ENCODE results near the gene ZMAT2.
A peak's percentile ranks its signal among the peaks of the same experiment; 100 is the strongest.
"Not testable (repeated sequence)": the region's sequence is repeated elsewhere in the genome, so short reads cannot be mapped to it uniquely, and the experiment has no call there.

The ZMAT2 gene

DNA sequence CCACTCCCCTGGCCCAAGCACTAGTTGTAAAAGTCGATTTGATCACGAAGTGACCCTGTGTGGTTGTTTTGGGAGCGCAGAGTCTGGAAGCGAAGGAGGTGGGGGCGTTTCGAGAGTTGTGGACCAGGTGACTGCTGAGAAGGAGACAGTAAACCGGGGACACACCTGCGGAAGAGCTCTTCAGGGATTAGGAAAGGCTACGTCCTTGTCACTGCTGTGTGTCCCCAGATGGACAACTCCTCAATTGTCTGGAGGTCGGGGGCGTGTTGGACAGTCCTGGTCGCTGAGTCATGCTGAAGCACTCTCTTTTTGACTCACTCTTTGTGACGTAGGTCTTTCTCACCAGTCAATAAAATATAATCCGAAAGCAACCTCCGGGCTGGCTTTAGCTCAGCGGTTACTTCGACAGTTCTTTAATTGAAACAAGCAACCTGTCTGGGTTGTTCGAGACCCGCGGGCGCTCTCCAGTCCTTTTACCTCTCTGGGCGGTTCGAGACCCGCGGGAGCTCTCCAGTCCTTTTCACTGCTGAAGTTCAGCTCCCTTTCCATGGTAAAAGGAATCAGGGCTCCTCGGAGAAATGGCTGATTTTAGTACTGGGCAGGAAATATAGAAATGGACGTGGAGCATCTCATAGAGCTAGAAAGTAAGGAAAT, 10.8 kb downstream of the ZMAT2 start:
- peak; percentile 81 for DNase-seq

DNA sequence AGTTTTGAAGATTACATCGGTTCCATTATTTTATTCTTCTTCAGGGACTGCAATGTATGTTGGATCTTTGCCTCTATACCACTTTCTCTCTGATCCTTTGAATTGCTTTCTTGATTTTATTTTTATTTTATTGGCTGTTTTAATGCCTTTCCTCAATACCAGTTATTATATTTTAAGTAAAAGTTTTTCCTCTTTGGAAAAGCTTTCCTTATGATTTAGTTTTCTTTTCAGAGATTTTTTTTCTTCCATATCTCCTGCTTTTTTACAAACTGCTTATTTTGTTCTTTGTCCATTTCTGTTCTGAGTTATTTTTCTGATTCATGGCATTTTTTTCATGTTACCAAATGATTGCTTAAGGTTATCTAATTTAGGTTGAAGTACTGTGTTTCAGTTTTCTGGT, 11.5 kb downstream of the ZMAT2 start:
- no peak for DNase-seq

DNA sequence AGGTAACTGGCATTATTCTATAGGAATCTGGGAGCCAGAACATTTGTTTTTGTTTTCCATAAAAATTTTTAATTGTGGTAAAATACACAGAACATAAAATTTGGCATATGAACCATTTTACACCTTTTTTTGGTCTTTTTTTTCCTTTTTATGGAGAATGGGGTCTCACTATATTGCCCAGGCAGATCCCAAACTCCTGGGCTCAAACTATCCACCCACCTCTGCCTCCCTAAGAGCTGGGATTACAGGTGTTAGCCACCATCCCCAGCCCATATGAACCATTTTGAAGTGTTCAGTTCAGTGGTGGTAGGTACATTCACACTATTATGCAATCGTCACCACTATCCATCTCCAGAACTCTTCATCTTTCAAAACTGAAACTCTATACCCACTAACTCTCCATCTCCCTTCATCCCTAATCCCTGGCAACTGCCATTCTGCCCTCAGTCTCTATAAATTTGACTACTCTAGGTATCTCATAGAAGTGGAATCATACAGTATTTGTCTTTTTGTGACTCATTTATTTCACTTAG, 13.4 kb downstream of the ZMAT2 start:
- DNase-seq: no peak

DNA sequence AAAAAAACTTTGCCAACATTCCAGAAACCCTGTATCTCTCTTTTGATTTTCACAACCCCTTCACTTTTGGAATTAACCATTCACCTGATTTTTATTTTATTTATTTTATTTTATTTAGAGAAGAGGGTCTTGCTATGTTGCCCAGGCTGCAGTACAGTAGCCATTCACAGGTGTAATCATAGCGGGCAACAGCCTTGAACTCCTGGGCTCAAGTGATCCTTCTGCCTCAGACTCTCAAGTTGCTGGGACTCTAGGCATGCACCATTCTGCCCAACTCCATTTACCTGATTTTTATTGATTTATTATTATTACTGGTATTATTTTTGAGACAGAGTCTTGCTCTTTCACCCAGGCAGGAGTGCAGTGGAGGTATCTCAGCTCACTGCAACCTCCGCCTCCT, 16.0 kb downstream of the ZMAT2 start:
- DNase-seq: not testable (repeated sequence)

DNA sequence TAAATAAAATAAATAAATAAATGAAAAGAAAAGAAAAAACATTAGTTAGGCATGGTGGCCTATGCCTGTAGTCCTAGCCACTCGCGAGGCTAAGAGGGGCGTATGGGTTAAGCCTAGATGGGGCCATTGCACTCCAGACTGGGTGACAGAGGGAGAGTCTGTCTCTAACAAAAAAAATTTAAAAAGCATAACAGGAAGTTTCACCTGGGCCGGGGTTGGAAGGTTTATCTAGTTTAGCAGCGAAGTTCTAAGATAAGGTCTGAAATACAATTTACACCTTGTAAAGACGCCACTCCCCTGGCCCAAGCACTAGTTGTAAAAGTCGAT, 18.0 kb downstream of the ZMAT2 start:
- DNase-seq: no peak

DNA sequence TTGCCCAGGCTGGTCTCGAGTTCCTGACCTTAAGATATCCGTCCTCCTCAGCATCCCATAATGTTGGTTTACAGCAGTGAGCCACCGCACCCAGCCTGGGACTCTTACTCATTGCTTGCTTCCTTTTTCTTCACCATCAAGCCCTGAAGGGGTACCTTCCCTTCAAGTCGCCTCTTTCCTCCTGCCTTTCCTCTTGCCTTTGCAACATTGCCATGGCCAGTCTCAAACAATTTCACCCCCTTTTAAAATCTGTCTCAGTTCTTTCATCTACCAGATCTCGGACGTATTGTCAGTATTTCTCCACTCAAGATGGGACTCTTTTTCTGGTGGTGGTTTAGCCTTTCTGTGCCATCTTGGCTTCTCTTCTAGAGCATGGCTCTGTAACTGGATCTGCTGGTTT, 20.5 kb downstream of the ZMAT2 start:
- not testable (repeated sequence) for DNase-seq

DNA sequence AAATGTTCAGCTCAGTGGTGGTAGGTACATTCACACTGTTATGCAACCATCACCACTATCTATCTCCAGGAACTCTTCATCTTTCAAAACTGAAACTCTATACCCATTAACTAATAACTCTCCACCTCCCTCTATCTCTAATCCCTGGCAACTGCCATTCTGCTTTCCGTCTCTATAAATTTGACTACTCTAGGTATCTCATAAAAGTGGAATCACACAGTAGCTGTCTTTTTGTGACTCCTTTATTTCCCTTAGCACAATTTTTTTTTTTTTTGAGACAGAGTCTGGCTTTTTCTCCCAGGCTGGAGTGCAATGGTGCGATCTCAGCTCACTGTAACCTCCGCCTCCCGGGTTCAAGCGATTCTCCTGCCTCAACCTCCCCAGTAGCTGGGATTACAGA, 21.1 kb downstream of the ZMAT2 start:
- not testable (repeated sequence) for DNase-seq

DNA sequence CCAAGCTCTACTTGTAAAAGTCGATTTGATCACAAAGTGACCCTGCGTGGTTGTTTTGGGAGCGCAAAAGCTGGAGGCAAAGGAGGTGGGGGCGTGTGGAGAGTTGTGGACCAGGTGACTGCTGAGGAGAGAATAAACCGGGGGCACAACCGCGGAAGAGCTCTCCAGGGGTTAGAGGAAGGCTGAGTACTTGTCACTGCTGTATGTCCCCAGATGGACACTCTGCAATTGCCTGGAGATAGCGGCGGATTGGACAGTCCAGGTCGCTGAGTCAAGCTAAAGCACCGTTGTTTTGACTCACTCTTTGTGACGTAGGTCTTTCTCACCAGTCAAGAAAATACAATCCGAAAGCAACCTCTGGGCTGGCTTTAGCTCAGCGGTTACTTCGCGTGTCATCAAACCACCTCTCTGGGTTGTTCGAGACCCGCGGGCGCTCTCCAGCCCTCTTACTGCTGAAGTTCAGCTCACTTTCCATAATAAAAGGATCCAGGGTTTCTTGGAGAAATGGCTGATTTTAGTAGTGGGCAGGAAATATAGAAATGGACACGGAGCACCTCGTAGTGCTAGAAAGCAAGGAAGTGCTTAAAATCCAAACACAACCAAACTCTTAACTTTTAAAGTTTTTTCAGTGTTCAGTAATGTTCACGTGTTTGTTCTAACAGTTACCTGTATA, 25.7 kb downstream of the ZMAT2 start:
- DNase-seq: peak; percentile 39

DNA sequence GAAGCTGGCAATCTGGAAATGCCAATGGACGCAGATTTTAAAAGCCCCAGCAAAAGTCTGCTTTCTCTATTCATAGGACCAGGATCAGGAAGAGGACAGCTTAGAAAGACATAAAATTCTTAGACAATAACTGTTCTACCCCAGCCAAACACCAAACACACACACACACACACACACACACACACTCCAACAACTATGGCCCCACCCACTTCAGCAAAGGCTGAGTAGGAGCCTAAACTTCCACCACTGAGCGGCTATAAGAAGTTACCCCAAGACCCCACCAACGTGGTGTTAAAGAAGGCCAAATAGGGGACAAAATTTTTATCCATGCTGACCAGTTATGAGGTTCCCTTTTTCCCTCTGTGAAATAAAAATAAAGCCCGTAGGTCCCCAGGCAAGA, 32.9 kb downstream of the ZMAT2 start:
- no peak for DNase-seq

DNA sequence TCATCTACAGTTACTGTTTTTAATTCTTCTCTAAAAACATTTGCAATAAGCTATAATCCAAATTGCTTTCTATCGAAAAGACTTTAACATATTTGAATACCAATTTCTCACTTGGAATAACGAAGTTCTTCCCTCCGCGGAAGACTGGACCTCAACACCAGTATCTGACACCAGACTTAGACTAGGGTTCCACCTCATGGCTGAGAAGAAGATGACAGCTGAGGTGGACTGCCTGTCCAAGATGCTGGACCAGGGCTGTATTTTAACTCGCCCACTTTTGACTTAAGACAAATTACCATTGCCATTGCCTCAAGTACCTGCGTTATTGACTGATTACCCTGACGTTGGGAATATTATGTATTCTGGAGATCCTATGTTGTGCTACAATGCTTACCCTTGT, 34.1 kb downstream of the ZMAT2 start:
- DNase-seq: no peak

DNA sequence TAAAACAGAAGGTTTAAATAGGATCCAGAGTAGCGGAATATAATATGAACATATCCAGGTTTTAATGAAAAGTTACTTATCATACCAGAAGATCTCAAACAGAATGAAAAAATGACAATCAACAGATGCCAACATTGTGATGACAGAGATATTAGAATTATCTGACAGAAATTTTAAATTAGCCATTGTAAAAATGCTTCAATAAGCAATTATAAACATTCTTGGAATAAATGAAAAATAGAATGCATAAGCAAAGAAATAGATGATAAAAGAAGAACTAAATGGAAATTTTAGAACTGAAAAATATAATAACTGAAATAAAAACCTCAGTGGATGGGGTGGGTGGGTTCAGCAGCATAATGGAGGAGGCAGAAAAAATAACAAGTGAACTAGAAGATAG, 37.2 kb downstream of the ZMAT2 start:
- no peak for DNase-seq

DNA sequence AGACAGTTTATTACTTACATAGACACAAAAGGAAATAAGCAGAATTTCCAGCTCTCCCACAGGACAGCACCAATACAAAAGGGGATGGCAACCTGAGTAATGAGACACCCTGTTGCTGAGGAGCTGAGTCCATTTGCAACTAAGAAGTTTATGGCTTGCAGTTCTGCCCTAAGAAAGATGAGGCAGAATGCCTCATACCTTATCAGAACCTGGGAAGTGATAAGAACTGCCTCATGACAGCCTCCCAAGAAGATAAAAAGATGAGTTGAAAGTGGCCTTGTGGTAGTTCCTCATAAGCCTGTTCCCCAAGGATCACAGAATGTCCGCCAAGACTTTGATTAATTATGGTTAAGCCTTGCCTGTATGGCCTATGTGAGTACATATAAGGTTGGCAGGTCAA, 41.7 kb downstream of the ZMAT2 start:
- DNase-seq: no peak

DNA sequence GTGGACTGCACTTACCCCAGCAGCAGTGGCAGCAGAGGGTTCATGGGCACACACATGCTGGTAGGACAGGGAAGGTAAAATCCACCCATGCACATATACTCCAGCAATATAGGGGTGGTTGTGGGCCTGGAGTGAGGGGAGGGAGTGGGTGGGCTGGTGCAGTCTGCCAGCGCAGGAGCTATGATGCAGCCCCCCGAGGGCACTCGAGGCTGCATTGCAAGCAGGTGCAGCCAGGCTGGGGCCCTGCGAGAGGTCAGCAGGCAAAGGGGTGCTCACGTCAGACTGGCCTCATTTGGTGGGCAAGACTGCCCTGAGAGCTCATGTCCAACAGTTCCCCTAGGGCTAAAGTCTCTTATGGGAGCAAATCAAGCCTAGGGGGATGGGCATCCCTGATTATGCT, 53.3 kb downstream of the ZMAT2 start:
- DNase-seq: no peak
